Activated CD8-positive, alpha-beta T cell treated with anti-CD3 and anti-CD28 coated beads, Interleukin-2, amount 10 ng/mL, durations not matched to agents 7 days and 5 days (primary cell): ENCODE results near the gene PGBD5. TPM values are rescaled to one million over a fixed set of nuclear protein-coding genes. Genes with fewer than 3 reads are reported as not detected.

ENCODE experiments used
- ATAC-seq: fragments of 150-1000 bp; cut with Tn5 transposase; one replicate; pipeline ENCODE4 v1.10.0; 2021; ENCODE audit warnings: moderate library complexity
- CTCF ChIA-PET: fragments of 350-600 bp; sonication (Branson Sonifier 250); formaldehyde crosslinking; loops from one replicate; lab custom pipeline; 2021; ENCODE audit warnings: antibody characterized with exemption; lab: Charles Lee
- POLR2A ChIA-PET: fragments of 350-600 bp; sonication (Branson Sonifier 250); formaldehyde crosslinking; loops from one replicate; lab custom pipeline; 2021; ENCODE audit warnings: antibody characterized with exemption; lab: Charles Lee
- DNase-seq: peaks from one replicate; pipeline ENCODE4 v3.0.0-alpha.2; 2020
- H3K27ac Mint-ChIP-seq: one replicate; pipeline ENCODE4 v1.8.0; 2021; ENCODE audit warnings: mild to moderate bottlenecking, mixed read lengths
- H3K27me3 Mint-ChIP-seq: one replicate; pipeline ENCODE4 v1.8.0; 2021; ENCODE audit warnings: low read depth, mixed read lengths
- H3K36me3 Mint-ChIP-seq: one replicate; pipeline ENCODE4 v1.8.0; 2021; ENCODE audit warnings: low read depth, mixed read lengths
- H3K4me1 Mint-ChIP-seq: one replicate; pipeline ENCODE4 v1.8.0; 2021; ENCODE audit warnings: low read depth, mixed read lengths
- H3K4me3 Mint-ChIP-seq: one replicate; pipeline ENCODE4 v1.8.0; 2021; ENCODE audit warnings: mild to moderate bottlenecking, mixed read lengths
- H3K9me3 Mint-ChIP-seq: one replicate; pipeline ENCODE4 v1.8.0; 2022; ENCODE audit warnings: mixed read lengths; ENCODE audit not compliant: insufficient read depth
- total RNA-seq, 2 experiments: library from RNA; stranded (reverse); gene quantifications; one replicate each; pipeline ENCODE4 v1.2.3, GENCODE V29; 2021

PGBD5 gene
- total RNA-seq, 2 experiments from 2014 or later, result not detected

DNA sequence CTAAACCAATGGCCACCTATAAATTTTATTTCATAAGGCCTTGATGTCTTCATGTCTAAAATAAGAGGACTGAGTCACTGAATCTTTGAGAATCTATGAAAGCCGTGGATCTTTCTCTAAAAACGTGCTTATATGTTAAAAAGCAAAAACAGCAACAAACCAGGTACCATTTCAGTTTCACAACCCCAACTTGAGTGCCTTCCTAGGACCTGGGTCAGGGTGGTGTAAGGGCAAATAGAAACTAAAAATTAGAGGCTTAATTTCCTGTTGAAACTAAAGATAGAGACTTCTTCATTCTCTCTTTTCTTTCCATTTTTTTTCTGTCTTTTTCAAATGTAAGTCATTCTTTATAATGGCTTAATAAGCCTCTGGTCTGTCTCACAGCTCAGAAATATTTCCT is 27.2 kb upstream of the PGBD5 start:
- POLR2A ChIA-PET, result no interaction called here
- DNase-seq (no peak), ATAC-seq (no peak)
- H3K27me3 Mint-ChIP-seq, result peaks cover 10% of the 10 kb centered on the region
- H3K9me3 Mint-ChIP-seq, result no peaks in the 10 kb centered on the region
- no peaks in the 10 kb centered on the region for H3K4me1 Mint-ChIP-seq
- no peak overlapping the region for H3K27ac Mint-ChIP-seq
- H3K4me3 Mint-ChIP-seq, result no peak overlapping the region
- H3K36me3 Mint-ChIP-seq, result no peaks in the 10 kb centered on the region
- CTCF ChIA-PET, result no interaction called here

GRCh38 chr1:230441183-230442029 is 15.3 kb upstream of the PGBD5 start:
- Mint-ChIP-seq H3K4me3 (no peak overlapping the region), H3K27ac (no peak overlapping the region), H3K27me3 (peaks cover 6% of the 10 kb centered on the region), H3K36me3 (no peaks in the 10 kb centered on the region), H3K9me3 (no peaks in the 10 kb centered on the region), H3K4me1 (no peaks in the 10 kb centered on the region)
- ATAC-seq, result no peak
- CTCF ChIA-PET, result no interaction called here
- POLR2A ChIA-PET, result no interaction called here
- no peak for DNase-seq

- CTCF ChIA-PET, result no interaction called here
- H3K4me1 Mint-ChIP-seq, result no peaks in the 10 kb centered on the region
- H3K9me3 Mint-ChIP-seq, result no peaks in the 10 kb centered on the region
- no peak overlapping the region for H3K27ac Mint-ChIP-seq
- no peaks in the 10 kb centered on the region for H3K36me3 Mint-ChIP-seq
- H3K27me3 Mint-ChIP-seq, result no peaks in the 10 kb centered on the region
- no peak overlapping the region for H3K4me3 Mint-ChIP-seq
- no peak for DNase-seq
- POLR2A ChIA-PET, result no interaction called here
- no peak for ATAC-seq
These were observed 9.0 kb upstream of the PGBD5 start for GRCh38 chr1:230435108-230435507.

DNA sequence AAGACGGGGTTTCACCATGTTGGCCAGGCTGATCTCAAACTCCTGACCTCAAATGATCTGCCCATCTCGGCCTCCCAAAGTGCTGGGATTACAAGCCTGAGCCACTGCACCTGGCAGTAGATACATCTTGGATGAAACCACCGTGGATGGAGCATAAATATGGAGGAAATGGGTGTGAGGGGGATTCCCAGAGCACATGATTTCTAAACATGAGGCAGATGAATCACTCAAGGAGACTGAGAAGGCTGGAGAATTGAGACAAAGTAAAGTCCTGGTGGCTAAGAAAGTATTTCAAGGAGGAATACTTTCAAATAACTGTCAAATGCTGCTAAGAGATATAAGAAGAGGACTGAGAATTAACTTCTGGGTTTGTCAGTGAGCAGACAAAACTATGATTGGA is 5.4 kb upstream of the PGBD5 start:
- DNase-seq (no peak), ATAC-seq (no peak)
- Mint-ChIP-seq H3K27me3 (peaks cover 18% of the 10 kb centered on the region), H3K36me3 (peaks cover 5% of the 10 kb centered on the region), H3K4me1 (peaks cover 6% of the 10 kb centered on the region), H3K27ac (no peak overlapping the region), H3K9me3 (no peaks in the 10 kb centered on the region), H3K4me3 (no peak overlapping the region)
- POLR2A ChIA-PET, result no interaction called here
- CTCF ChIA-PET, result no interaction called here

DNA sequence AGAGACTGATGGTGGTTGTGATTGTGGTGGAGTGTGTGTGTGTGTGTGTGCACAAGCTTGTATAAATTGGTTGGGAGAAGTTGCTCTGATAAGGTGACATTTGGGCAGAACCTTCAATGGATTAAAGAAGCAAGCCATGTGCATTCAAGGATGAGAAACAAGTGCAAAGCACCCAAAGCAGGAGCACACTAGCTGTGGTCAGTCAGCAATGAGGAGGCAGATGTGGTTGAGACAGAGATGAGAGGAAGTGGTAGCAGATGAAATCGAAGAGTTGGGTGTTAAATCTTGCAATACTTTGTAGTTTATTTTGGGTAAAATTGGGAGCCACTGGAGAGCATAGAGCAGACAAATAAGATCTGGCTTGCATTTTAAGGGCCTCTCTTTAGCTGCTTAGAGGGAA is 4.4 kb upstream of the PGBD5 start:
- Mint-ChIP-seq H3K36me3 (peaks cover 5% of the 10 kb centered on the region), H3K27ac (no peak overlapping the region), H3K9me3 (no peaks in the 10 kb centered on the region), H3K4me3 (no peak overlapping the region), H3K27me3 (peaks cover 18% of the 10 kb centered on the region), H3K4me1 (peaks cover 6% of the 10 kb centered on the region)
- no peak for ATAC-seq
- POLR2A ChIA-PET, result no interaction called here
- DNase-seq, result no peak
- CTCF ChIA-PET, result no interaction called here

GRCh38 chr1:230429067-230429735 is 3.1 kb upstream of the PGBD5 start:
- POLR2A ChIA-PET, result no interaction called here
- no peak for ATAC-seq
- CTCF ChIA-PET, result no interaction called here

GRCh38 chr1:230427981-230428380 is 1.8 kb upstream of the PGBD5 start:
- Mint-ChIP-seq H3K4me1 (peaks cover 18% of the 10 kb centered on the region), H3K9me3 (no peaks in the 10 kb centered on the region), H3K4me3 (no peak overlapping the region), H3K27ac (no peak overlapping the region), H3K27me3 (peaks cover 42% of the 10 kb centered on the region), H3K36me3 (peaks cover 5% of the 10 kb centered on the region)
- ChIA-PET CTCF (no interaction called here), POLR2A (interaction anchor here (0.6 kb wide), 1 partner anchor 221 kb away, joined by 3 read pairs; no protein-coding TSS in a partner anchor)
- no peak for ATAC-seq
- no peak for DNase-seq

More at GRCh38 chr1:230429067-230429735, 3.1 kb upstream of the PGBD5 start:
- Mint-ChIP-seq H3K9me3 (no peaks in the 10 kb centered on the region), H3K27me3 (peaks cover 30% of the 10 kb centered on the region), H3K4me1 (peaks cover 17% of the 10 kb centered on the region), H3K4me3 (no peak overlapping the region), H3K27ac (no peak overlapping the region), H3K36me3 (peaks cover 5% of the 10 kb centered on the region)
- no peak for DNase-seq

GRCh38 chr1:230427094-230427876 is 1.2 kb upstream of the PGBD5 start:
- ATAC-seq (no peak), DNase-seq (no peak)
- Mint-ChIP-seq H3K4me1 (peaks cover 18% of the 10 kb centered on the region), H3K9me3 (no peaks in the 10 kb centered on the region), H3K27me3 (peaks cover 48% of the 10 kb centered on the region), H3K27ac (no peak overlapping the region), H3K4me3 (peak overlapping the region; percentile 50), H3K36me3 (peaks cover 5% of the 10 kb centered on the region)
- CTCF ChIA-PET, result no interaction called here
- POLR2A ChIA-PET, result no interaction called here

- ChIA-PET POLR2A (no interaction called here), CTCF (no interaction called here)
- DNase-seq, result no peak
- H3K27me3 Mint-ChIP-seq, result peaks cover 54% of the 10 kb centered on the region
- ATAC-seq, result no peak
- H3K4me3 Mint-ChIP-seq, result peak overlapping the region; percentile 40
- no peaks in the 10 kb centered on the region for H3K9me3 Mint-ChIP-seq
- no peak overlapping the region for H3K27ac Mint-ChIP-seq
- H3K36me3 Mint-ChIP-seq, result peaks cover 5% of the 10 kb centered on the region
- peaks cover 28% of the 10 kb centered on the region for H3K4me1 Mint-ChIP-seq
These were observed 660 bp downstream of the PGBD5 start for GRCh38 chr1:230425252-230426091.

- peaks cover 5% of the 10 kb centered on the region for H3K36me3 Mint-ChIP-seq
- POLR2A ChIA-PET, result no interaction called here
- DNase-seq (no peak), ATAC-seq (no peak)
- CTCF ChIA-PET, result no interaction called here
- H3K4me1 Mint-ChIP-seq, result peaks cover 28% of the 10 kb centered on the region
- no peak overlapping the region for H3K27ac Mint-ChIP-seq
- H3K4me3 Mint-ChIP-seq, result peak overlapping the region; percentile 40
- peaks cover 57% of the 10 kb centered on the region for H3K27me3 Mint-ChIP-seq
- H3K9me3 Mint-ChIP-seq, result no peaks in the 10 kb centered on the region
These were observed 1.5 kb downstream of the PGBD5 start for GRCh38 chr1:230424391-230425251.
